Measurements from ENCODE around the gene SIDT1.

The SIDT1 gene

DNA sequence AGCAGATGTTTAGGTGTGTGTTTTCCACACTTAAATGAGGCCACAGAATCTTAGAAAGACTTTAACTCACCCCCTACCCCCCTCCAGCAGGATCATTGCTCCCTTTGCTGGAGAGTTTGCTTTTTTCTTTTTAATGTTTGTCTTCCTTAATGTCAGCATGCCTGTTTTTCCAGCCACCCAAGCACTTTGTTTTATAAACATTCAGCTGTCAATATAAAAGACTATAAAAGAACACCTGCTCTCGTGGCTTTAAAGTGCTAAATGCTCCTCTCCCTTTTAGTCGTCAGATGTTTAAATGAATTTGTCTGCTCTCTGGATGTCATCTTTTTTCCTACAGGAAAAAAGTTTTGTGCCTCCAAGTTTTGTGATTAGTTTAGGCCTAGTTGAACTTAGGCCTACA, 61.7 kb downstream of the SIDT1 start:
- no peak for DNase-seq (ENCODE audit: low read depth in 2 of 2)

DNA sequence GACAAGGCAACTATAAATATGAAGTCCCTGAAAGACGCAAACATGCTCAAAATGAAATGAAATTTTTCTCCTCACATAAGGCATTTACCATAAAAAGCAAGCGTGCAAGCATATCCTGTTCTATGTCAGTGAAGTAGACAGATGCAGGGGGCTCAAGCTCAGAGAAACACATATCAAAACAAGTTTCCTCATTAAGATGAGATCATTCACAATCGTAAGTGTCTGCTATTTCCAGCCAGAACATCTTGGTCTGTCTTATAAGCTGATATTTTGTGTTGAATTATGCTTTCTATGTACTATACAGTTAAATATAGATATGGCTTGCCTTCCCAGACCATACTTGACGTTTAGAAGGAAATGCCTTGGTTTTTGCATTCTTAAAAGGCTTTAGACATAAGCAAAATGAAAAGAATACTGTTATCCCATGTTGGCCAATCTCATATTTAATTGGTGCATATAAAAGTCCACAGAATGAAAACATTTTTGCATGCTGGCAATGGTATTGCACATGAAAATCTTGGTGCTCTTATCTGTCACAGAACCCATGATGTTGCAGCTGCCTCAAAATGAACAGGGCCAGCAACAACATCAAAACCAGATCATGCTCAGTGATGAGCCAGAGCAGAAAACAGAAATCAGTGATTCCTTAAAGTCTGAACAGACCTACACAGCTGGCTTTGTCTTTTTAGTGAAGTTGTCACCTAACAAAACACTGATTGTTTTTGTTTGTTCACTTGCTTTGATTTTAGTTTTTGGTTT, 65.4 kb downstream of the SIDT1 start:
- no peak for DNase-seq (ENCODE audit: low read depth in 2 of 2)

DNA sequence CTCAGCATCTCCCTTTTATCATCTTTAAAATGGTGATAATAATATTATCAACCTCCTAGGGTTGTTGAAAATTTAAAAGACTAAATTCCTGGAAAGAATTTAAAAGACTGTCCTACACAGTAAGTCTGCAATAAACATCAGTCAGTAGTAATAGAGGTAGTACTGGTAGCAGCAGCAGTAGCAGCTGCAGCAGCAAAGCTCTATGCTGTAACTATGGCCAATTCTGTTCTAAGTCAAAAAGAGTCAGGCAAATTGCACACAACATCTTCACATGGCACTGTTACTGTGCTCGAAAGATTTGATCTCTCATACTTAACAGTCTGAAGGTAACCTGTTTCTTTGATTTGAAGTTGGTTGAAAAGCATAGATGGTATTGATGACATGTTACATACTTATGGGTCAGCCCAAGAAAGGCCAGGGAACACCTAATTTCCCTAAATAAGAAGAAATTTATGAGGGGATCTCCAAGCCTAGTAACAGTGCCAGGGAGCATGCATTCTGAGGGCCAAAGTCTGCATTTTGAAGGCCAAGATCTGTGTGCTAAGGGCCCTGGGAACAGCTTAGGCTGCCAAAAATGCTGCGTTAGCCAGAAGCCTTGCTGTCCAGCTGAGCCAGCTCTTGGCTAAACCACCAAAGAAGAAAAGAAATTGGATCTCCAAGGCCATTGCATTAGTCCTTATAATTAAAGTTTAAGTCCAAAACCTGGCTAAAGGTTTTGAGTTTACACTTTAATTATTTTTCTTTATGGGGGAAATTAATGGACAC, 68.2 kb downstream of the SIDT1 start:
- DNase-seq (ENCODE audit: low read depth in 2 of 2): no peak

DNA sequence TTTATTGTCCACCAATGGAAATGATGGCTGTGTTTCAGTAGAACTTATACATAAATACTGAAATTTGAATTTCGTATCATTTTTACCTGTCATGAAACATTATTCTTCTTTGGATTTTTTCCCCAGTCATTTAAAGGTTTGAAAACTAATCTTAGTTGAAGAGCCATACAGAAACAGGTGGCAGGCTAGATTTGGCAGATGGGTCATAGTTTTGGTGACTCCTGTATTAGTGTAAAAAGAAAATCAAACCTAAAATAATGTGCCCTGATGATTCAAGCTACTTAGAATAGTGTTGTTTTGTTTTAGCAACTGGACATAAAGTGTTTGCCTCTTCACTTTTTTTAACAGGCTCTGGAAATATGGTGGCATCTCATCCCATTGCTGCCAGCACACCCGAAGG, 68.9 kb downstream of the SIDT1 start:
- no peak for DNase-seq (ENCODE audit: low read depth in 2 of 2)

DNA sequence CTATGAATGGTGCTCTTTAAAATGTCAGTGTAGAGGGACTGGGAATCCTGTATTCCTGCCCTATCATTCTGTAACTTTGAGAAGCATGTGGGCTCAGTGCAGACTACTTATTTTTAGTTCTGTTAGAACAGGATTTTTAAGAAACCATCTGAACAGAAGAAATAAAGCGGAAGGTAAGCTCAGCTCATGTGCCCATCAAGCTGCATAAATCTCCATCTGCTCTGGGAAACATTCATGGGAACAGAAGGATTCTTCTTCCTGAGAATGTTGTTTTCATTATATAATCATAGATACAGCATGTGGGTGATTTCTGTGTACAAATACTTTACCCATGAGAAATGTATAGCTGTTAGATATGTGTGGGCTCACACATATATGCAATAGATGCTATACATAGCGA, 69.9 kb downstream of the SIDT1 start:
- DNase-seq (ENCODE audit: low read depth in 2 of 2): no peak

DNA sequence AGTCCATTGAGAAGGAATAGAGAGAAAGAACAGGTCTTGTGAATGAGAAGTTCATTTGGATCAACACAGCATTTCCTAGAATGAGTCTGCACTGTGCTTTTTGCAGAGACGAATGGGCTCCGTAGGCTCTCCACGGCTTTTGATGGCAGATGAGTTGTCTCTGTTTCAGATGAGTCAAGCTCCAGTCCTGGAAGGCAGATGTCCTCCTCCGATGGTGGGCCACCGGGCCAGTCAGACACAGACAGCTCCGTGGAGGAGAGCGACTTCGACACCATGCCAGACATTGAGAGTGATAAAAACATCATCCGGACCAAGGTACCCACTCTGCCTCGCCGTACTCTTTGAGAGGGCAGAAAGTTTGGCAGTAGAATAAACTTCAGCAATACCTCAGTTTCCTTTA, 70.5 kb downstream of the SIDT1 start:
- DNase-seq (ENCODE audit: low read depth in 2 of 2): no peak

DNA sequence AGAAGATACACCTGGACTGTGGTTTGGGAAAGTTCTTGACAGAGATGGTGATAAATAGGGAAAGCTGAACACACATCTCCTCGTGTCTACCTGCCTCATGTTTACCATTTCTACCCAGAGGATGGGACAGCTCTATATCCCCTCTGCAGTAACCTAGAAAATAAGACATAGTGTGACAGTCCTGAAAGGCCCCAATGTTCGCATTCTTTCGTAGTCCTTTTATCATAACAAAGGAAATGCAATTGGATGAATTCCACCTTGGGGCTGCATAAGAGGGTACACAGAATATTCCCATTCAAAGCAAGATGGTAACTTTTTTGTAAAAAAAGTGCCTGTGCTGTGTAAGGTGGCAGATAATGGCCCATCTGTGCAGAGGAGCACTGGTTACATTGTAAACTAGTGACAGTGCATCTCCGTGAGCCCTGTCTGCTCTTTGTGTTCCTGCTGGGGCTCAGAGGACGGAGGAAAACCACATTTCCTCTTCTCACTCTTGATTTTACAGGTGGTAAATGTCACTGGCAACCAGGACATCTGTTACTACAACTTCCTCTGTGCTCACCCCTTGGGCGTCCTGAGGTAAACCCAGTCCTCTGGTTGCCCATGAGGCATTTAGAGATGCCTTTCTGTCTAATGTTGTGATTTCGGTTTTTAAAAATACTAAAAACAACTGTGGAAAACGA, 74.3 kb downstream of the SIDT1 start:
- peak; percentile 11 to 36 for DNase-seq (ENCODE audit: low read depth in 2 of 2)

GRCh38 chr3:113607219-113607596, 74.9 kb downstream of the SIDT1 start:
- DNase-seq (ENCODE audit: low read depth in 2 of 2): no peak

GRCh38 chr3:113614402-113614801, 82.0 kb downstream of the SIDT1 start:
- no peak for DNase-seq (ENCODE audit: low read depth in 2 of 2)

GRCh38 chr3:113615976-113616375, 83.6 kb downstream of the SIDT1 start:
- no peak for DNase-seq (ENCODE audit: low read depth in 2 of 2)

DNA sequence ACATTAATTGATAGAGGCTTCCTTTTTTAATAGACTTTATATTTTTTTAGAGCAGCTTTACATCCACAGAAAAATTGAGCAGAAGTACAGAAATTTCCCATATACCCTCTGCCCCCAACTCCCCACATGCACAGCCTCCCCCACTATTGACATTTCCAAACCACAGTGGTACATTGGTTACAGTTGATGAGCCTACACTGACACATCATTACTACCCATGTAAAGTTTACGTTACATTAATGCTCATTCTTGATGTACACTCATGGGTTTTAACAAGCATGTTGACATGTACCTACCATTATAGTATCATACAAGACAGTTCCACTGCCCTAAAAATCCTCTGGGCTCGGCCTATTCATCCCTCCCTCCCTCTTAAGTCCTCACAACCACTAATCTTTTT, 85.4 kb downstream of the SIDT1 start:
- DNase-seq (ENCODE audit: low read depth in 2 of 2): no peak

DNA sequence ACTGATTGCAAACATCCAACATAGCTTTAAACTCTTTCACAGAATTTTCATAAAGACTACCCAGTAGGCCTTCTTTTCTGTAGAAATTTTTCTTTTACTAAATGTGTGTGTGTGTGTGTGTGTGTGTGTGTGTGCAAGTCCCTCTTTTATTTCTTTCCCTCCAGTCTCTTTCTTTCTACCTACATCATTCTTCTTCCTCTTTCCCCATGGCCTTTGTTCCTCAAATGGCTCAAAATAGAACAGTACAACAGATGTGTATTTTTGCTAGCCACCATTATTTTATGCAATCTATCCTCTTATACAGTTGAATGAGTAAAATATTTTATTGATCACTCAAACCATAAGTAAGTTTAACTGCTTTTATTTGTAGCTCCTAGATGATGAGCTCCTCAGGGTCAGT, 87.7 kb downstream of the SIDT1 start:
- no peak for DNase-seq (ENCODE audit: low read depth in 2 of 2)

DNA sequence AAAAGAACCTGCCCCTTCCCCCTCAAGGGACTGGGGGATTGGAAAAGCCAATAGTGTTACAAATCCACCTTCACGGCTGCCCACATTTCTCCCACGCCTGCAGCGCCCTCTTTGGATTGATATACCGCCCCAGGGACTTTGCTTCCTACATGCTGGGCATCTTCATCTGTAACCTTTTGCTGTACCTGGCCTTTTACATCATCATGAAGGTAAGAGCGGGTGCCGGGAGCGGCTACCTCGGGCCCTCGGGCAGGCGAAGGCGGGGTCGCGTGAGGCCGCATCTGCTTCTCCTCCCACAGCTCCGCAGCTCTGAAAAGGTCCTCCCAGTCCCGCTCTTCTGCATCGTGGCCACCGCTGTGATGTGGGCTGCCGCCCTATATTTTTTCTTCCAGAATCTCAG, 91.0 kb downstream of the SIDT1 start:
- no peak for DNase-seq (ENCODE audit: low read depth in 2 of 2)

- no peak for DNase-seq (ENCODE audit: low read depth in 2 of 2)
Observed at GRCh38 chr3:113623811-113624210, 91.5 kb downstream of the SIDT1 start.

- DNase-seq (ENCODE audit: low read depth in 2 of 2): no peak
Observed at GRCh38 chr3:113625834-113626233, 93.5 kb downstream of the SIDT1 start.

DNA sequence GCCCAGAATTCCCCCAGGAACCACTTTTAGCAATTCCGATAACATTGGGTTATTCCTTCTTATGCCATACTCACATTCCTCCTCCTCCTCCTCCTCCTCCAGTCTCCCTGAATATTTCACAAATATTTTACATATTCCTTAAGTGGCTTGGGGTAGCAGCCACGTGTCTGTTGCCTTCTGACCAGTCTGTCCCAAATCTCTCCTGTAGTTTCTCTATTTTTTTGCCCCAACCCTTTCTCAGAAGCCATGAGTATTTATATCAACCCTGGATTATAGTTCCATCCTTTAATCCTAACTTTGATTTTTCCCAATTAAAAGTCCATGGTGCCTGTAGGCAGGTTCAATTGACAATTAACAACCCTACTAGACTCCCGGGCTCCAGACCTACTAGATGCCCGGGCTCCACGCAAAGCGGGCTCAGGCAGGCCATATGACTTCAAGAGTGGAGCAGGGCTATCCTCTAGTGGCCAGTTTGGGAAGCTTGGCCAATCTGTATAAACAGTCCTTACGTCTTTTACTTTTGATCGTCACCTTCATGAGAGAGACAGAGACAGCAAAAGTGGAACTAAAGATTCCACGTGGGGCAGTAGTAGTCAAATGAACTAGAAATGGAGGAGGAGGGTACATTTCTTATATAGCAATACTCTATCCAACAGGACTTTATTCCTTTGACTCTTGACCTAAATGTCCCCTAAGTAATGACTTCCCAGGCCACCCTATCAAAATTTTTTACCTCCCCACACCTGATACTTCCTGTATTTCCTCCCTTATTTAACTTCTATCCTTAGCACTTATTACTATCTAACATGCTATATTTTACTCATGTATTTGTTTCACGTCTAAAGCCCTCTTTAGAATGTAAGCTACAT, 94.4 kb downstream of the SIDT1 start:
- DNase-seq (ENCODE audit: low read depth in 2 of 2): no peak

DNA sequence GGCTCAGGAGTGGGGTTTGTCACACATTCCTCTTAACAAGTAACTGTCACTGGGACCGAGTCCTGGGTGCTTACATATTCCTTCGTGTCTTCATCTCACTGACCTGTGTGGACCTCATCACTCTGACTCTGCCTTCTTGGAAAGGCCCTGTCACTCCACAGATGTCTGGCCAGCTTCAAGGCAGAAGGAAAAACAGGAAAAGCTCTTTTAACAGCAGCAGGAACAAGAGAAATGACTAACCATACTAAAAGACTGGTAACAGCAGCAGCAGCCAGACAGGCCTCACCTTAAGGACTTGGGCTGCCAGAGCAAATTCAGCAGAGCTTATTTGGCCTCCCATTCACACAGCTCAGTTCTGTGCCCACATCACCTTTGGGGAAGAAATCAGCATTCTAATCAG, 96.0 kb downstream of the SIDT1 start:
- DNase-seq (ENCODE audit: low read depth in 2 of 2): no peak

- no peak for DNase-seq (ENCODE audit: low read depth in 2 of 2)
Observed at GRCh38 chr3:113628788-113629187, 96.4 kb downstream of the SIDT1 start.

- no peak for DNase-seq (ENCODE audit: low read depth in 2 of 2)
Observed at GRCh38 chr3:113629584-113630421, 97.4 kb downstream of the SIDT1 start.

GRCh38 chr3:113630956-113631542, 98.7 kb downstream of the SIDT1 start:
- DNase-seq (ENCODE audit: low read depth in 2 of 2): no peak

DNA sequence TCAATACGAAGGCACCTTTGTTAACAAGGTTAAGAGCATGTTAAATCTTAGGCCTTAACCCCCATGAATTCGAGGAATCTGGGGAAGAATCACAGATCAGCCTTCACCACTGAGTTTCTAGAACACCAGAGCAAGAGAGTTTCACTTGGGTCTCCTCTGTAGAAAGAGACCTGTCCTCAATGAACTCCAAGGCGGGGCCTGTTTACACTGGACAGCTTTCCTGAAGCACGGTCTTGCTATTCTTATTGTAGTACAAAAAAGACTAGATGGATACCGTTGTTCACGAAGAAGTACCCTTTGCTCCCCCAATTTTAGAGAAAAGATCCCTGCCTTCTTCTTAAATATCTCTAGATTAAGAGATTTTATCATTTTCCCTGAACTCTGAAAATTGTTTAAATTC, 99.2 kb downstream of the SIDT1 start:
- no peak for DNase-seq (ENCODE audit: low read depth in 2 of 2)
